GM21737 (cell line): ENCODE data around the gene SLC25A46.
"Not testable (repeated sequence)": the region's sequence is repeated elsewhere in the genome, so short reads cannot be mapped to it uniquely, and the experiment has no call there.

Source experiments
- ATAC-seq: cut with Tn5 transposase; IDR thresholded peaks from one replicate; pipeline ENCODE4 v1.9.1; 2021; ENCODE audit warnings: mild to moderate bottlenecking, moderate library complexity; ENCODE audit not compliant: unreplicated experiment

Gene SLC25A46

DNA sequence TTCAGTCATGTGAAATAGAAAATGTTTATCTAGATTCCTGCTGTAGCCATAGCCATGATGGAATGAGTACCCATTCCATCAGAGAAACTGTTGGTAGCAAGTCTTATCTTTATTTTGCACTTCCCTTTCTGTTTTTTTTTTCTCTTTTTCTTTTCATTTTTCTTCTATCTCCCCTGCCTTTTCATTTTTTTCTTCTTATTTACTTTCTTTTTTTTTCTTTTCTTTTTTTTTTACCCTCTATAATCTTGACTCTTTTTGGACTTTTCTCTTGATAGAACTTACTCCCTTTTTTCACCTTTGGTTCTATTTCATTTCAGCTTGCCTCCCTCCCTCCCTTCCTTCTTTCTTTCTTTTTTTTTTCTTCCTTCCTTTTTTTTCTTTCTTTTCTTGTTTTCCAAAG is 15.4 kb downstream of the SLC25A46 start:
- ATAC-seq: no peak

DNA sequence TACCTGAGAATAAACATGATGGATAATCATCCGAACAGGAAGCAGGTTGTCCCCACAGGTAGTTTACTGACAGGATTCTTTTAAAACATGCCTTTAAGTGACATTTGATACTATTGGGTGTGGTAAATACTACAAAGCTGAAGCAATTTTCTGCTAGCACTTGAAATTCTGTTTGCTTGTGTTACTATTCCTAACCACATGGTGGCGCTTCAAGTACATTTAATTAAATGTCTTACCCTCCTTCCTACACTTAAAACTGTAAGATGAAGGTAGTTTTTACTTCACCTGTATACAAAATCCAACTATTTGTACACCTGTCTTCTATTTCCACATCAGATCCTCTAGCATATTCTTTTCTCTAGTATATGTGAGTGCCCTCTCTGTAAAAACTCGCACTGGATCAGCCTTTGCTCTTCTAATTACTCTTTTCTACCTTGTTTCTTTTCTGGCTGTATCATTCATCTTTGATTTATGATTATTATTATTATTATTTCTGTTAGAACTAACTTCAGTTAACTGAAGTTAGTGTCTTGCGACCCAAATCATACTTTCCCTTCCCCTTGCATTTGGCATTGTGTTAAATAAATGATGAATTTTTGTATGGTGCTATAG is 18.4 kb downstream of the SLC25A46 start:
- ATAC-seq: no peak

DNA sequence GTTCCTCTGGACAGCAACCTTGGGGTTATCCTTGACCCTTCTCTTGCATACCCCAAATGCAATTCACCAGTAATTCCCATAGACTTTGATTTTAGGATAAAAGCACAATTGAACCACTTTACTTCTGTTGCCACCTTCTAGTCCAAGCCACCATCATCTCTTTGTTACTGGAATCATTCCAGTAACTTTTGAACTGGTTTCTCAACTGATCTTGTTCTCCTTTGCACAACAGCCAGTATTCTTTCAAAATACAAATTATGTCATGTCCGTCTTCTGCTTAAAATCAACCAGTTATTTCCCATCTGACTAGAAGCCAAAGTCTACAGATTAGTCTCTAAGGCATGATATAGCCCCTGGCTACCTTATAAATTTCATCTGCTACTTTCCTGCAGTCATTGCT is 21.4 kb downstream of the SLC25A46 start:
- ATAC-seq: no peak

DNA sequence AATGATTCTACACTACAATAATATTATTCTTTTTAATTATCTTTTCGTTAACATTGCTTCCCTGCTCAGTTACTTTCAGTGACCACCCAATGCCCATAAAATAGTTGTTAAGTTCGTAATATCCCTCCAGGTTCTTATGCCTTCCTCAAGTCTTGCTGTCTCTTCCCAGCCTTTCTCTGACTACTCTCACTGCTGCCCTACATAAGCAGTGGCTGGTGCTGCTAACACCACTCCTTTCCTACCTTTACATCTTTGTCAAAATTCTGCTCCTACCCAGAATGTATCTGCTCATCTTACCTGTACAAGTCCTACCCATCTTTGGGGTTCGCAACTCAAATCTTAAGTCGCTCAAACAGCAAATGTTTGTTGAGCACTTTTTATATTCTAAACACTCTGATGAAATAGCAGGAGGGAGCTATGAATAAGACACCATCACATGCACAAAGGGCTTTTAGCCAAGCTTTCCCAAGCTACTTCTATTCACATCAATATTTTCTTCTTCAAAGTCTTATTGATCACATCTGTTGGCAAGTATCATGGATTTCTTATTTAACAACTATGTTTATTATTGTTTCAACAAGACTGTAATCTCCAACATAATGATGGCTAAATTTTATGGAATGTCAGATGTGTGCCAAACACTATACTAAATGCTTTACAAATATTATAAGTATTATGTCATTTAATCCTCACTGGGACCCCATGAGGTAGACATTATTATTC is 29.5 kb downstream of the SLC25A46 start:
- ATAC-seq: no peak

DNA sequence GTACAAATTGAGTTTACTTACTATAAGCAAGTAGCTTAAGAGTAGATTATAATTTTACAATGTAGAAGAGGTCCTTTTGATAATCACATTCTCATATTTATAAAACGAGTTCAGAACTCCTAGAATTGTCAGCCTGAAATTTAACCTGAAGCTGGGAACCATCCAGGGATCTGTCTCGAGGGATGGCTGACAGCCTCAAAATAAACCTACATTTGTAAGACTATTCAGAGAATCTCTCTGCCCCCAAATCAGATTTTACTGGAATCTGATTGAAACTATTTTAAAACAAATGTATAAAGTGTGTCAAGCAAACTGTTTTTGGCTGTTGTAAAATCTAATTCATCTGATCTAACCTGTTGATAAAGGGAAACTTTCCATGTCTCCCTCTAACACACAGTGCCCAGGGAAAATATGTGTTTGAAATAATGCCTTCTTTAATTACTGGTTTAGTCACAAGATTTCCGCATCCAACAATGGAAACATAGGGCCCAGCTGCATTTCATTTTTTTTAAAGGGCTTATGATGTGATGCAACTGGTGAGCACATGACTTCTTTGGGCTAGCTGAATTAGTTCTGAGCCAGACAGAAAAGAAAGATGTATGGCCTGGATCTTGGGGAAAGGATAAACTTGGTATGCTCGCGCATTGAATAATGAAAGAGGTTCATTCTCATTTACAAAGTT is 30.3 kb downstream of the SLC25A46 start:
- ATAC-seq: no peak

DNA sequence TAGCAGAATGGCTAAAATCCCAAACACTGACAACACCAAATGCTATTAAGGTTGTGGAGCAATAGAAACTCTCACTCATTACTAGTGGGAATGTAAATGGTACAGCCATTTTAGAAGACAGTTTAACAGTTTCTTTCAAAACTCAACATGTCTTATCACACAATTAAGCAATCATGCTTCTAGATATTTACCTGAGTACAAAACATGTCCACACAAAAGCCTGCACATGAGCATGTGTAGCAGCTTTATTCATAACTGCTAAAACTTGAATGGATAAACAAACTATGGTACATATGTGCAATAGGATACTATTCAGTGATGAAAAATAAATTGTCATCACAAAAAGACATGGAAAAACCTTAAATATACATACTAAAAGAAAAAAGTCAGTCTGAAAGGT is 31.5 kb downstream of the SLC25A46 start:
- ATAC-seq: no peak

DNA sequence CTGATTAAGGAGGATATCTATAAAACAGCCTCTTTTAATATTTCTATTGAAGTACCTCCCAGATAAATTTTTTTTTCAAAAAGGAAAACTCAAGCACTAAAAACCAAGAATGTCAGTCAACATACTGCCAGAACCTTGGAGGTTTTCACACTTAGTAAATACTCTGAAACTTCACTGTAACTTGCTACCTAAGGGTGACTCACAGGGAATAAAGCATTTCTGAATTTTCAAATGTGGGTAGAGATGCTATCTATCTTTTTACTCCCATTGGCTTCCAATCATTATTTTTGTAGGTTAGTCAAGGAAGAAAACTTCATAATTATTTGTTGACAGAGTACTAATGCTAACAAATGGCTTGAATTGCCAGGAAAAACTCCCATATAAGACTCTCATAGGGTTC is 46.1 kb downstream of the SLC25A46 start:
- ATAC-seq: no peak

DNA sequence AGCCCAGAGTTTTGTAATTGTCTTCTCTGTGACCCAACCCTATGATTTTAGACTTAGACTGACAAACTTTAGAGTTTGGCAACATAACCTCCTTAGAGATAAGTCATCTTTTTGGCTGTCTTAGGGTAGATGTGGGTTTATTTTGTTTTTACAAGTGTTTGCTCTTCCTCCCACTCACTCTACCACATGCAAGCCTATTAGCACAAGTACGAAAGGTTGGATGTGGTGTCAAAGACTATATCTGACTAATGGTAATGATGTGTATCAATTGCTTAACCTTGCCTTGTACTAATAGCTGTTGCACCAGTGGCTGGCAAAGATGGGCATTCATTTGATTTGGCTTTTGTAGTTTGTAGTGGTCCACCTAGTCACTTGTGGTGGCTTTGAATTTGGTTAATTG is 46.5 kb downstream of the SLC25A46 start:
- ATAC-seq: no peak

DNA sequence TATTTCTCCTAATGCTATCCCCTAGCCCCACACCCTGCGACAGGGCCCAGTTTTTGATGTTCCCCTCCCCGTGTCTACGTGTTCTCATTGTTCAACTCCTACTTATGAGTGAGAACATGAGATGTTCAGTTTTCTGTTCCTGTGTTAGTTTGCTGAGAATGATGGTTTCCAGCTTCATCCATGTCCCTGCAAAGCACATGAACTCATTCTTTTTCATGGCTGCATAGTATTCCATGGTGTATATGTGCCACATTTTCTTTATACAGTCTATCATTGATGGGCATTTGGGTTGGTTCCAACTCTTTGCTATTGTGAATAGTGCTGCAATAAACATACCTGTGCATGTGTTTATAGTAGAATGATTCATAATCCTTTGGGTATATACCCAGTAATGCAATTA is 49.2 kb downstream of the SLC25A46 start:
- ATAC-seq: not testable (repeated sequence)

DNA sequence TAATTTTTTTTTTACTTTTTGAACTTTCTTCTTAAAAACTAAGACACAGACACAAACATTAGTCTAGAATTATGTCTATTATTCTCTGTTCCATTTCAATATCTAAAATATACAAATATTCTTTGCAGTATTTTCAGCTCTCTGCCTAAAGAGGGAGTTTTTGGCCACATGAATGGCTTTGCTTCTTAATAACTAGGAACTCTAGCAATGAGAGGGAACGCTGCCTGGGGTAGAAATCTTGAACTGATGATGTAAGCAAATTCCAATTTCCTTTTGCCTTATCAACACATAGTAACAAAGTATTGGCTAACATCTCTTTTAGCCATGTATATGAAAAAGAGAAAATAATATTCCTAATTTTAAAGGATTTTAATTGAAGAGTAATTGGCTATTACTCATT is 51.9 kb downstream of the SLC25A46 start:
- no peak for ATAC-seq

DNA sequence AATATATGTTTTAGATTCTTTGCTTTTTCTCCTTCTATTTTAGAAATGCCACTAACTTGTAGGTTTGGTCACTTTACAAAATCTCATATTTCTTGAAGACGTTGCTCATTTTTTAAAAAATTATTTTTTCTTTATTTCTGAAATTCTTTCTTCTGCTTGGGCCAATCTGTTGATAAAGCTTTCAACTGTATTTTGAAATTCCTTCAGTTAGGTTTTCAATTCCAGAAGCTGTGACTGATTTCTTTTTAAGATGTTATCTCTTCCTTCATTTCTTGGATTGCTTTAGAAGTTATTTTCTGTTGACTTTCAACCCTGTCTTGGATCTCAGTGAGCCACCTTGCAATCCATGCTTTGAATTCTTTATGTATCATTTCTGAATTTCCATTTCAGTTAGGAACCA is 64.2 kb downstream of the SLC25A46 start:
- ATAC-seq: no peak

DNA sequence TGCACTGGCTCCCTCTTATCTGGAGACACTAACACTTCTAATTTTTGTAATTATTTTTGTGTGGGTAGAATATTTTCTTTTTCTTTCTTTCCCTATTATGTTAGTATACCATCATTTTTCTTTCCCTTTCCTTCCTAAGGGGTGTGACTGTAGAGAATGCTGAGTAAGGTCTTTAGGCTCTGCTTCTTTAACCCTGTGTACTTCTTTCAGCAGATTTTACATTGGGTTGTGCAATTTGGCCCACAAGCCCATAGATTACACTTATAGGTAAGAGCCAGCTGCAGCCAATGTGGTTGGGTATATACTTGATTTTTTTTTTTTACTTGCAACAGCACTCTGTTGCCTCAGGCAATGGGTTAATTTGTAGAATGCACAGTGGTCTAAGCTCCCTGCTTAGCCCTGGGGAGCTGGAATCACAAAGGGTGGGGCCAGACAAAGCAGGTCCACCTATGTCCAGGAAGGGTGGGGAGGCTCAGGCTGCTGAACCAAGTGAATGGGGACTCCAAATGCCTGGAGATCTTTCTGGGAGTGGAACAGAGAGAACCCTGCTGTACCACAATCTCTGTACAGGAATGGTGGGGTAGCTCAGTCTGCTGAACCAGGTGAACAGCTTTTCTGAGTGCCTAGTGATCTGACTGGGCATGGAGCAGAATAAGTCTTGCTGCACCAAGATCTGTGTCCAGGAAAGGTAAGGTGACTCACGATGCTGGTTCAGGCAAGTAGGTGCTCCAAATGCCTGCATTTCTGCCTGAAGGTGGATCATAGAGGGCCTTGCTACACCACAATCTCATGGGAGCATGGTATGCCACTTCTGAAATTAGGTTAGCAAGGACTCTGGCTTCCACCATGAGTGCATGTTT is 64.9 kb downstream of the SLC25A46 start:
- no peak for ATAC-seq

DNA sequence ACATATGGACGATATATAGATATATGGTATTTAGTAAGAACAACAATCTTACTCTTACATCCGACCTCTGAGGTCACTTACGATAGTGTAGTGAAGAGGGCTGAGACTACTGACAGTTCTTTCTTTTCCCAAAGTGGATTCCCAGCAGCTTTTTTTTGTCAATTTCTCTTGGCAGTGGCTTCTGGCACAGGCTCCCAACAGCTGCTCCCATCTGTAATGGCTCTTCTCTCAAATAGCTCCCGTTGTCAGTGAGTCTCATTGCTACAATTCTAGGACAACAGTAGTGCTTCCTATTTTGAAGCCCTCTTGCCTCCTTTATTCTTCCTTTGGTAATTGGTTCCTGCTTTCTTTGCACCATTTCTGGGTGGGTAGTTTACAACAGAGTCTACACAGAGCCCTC is 68.4 kb downstream of the SLC25A46 start:
- no peak for ATAC-seq

DNA sequence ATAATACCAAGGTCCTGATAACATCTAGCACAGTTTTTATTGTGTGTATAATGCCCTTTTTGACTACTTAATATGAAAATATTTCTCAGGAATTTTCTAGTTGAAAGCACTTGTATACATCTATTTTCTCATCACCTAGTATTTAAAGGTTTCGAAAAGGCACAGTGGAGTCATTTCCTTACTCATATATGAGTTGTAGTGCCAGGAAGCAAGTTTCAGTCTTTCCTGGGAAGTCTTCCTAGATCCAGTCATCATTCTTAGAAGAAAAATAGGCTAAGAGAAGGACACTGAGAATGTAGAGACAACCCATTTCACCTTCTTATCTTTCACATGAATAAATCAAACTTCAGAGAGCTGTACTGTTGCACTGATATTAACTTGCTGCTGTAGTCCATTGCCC is 70.2 kb downstream of the SLC25A46 start:
- ATAC-seq: no peak
